AG20443 (cell line): ENCODE data around the gene SASS6.

Source experiments
- DNase-seq: peaks from one replicate; pipeline ENCODE4 v3.0.0; 2012; ENCODE audit warnings: low spot score, mixed read lengths

The SASS6 gene

GRCh38 chr1:100045206-100045605 lies 87.5 kb downstream of the SASS6 start:
- no peak for DNase-seq

GRCh38 chr1:100039591-100039990 lies 93.1 kb downstream of the SASS6 start:
- DNase-seq, result no peak

GRCh38 chr1:100038660-100039287 lies 94.0 kb downstream of the SASS6 start:
- DNase-seq, result peak; percentile 66

GRCh38 chr1:100037927-100038659 lies 94.6 kb downstream of the SASS6 start:
- DNase-seq, result peak; percentile 98

- no peak for DNase-seq
Measured at GRCh38 chr1:100037656-100037926, 95.1 kb downstream of the SASS6 start.

GRCh38 chr1:100036718-100037655 lies 95.7 kb downstream of the SASS6 start:
- DNase-seq, result peak; percentile 11

GRCh38 chr1:100035214-100035613 lies 97.5 kb downstream of the SASS6 start:
- no peak for DNase-seq

GRCh38 chr1:100034470-100034869 lies 98.3 kb downstream of the SASS6 start:
- DNase-seq, result no peak
